ENCODE measurements around the gene STRA6. TPM values are rescaled to one million over a fixed set of nuclear protein-coding genes. Genes with fewer than 3 reads are reported as not detected.

STRA6 gene
- total and polyA plus RNA-seq, 7 donors = 0.05 TPM; not detected in 6

DNA sequence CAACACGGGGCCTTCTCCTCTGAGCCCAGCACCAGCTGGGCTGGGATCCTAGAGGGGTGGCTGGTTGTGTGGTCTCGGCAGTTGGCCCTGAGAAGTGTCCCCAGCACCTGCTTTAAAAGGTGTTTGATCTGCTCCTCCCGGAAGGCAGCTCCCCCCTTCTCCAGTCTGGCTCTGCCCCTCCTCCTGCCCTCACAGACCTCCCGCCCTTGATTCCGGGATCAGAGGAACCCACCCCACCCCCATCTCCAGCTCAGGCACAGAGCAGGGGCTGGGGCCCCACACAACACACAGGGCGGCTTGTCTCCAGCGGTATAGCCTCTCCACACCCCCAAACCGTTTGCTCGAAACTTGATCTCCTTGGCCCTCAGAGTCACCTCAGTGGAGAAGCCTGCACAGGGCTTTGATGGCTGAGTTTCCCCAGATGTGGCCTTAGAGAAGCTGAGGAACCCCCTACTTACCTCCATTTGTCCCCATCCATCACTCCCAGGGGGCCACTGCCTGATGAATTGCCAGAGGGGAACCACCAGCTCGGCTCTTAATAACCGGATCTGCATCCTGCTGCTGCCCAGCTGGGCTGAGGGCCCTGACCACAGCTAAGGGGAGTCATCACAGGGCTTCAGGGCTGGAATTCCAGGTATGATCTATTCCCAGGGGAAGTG is 6.4 kb upstream of the STRA6 start:
- no peaks in the 10 kb centered on the region for H3K27me3 ChIP-seq (ENCODE audit: insufficient read depth in 3 of 3, low read length in 2 of 3)
- H3K9me3 ChIP-seq = no peaks in the 10 kb centered on the region
- no peaks in the 10 kb centered on the region for H3K36me3 ChIP-seq (ENCODE audit: insufficient read depth in 1 of 2, low read depth in 1 of 2)
- TF ChIP-seq, protein P1, sequence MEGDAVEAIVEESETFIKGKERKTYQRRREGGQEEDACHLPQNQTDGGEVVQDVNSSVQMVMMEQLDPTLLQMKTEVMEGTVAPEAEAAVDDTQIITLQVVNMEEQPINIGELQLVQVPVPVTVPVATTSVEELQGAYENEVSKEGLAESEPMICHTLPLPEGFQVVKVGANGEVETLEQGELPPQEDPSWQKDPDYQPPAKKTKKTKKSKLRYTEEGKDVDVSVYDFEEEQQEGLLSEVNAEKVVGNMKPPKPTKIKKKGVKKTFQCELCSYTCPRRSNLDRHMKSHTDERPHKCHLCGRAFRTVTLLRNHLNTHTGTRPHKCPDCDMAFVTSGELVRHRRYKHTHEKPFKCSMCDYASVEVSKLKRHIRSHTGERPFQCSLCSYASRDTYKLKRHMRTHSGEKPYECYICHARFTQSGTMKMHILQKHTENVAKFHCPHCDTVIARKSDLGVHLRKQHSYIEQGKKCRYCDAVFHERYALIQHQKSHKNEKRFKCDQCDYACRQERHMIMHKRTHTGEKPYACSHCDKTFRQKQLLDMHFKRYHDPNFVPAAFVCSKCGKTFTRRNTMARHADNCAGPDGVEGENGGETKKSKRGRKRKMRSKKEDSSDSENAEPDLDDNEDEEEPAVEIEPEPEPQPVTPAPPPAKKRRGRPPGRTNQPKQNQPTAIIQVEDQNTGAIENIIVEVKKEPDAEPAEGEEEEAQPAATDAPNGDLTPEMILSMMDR (IDR thresholded peaks at IDR 0.05) = no peak
- DNase-seq (no peak), ATAC-seq (no peak)
- H3K27ac ChIP-seq = no peak overlapping the region
- WGBS, 3 donors = 33 to 37% (median 34%) methylated on average over 11 of the region's 11 CpGs
- H3K4me1 ChIP-seq = no peaks in the 10 kb centered on the region
- intact Hi-C loops (cut with DNase I) = no loop called here
- H3K4me3 ChIP-seq = no peak overlapping the region

DNA sequence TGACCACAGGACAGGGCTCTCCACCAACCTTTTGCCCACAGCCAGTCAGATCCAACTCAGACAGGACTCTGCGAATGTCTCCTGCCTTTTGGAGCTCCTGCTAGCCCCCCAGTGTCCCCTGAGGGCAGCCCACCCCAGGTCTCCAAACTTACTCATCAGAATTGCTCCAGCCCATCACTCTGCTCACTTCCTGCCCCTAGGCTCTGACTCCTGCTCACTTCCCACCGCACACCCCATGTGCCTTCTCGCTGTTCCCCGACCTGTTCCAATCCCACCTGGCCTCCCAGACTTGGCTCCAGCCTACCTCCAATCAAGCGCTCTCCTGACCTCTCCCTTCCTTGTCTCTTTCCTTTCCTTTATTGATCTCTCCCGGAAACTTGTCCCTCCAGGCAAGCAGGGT is 5.9 kb upstream of the STRA6 start:
- H3K4me3 ChIP-seq = no peak overlapping the region
- 60 to 71% (median 61%) methylated on average over 6 of the region's 6 CpGs for WGBS, 3 donors
- DNase-seq = no peak

GRCh38 chr15:74207652-74208440 is 5.3 kb upstream of the STRA6 start:
- Histone ChIP-seq H3K27me3 (ENCODE audit: insufficient read depth in 3 of 3, low read length in 2 of 3) (peaks cover 0 to 1% (median 0%) of the 10 kb centered on the region in 3 donors), H3K4me3 (no peak overlapping the region), H3K36me3 (ENCODE audit: insufficient read depth in 1 of 2, low read depth in 1 of 2) (no peaks in the 10 kb centered on the region), H3K27ac (no peak overlapping the region), H3K9me3 (no peaks in the 10 kb centered on the region), H3K4me1 (no peaks in the 10 kb centered on the region)
- DNase-seq (no peak), ATAC-seq (no peak)
- TF ChIP-seq, protein P1 (IDR thresholded peaks at IDR 0.05) = no peak
- 61 to 70% (median 67%) methylated on average over 16 of the region's 16 CpGs for WGBS, 3 donors
- intact Hi-C loops (cut with DNase I) = no loop called here

More for the DNA sequence above, 5.9 kb upstream of the STRA6 start:
- no peaks in the 10 kb centered on the region for H3K27me3 ChIP-seq (ENCODE audit: insufficient read depth in 3 of 3, low read length in 2 of 3)
- no peak overlapping the region for H3K27ac ChIP-seq
- intact Hi-C loops (cut with DNase I) = no loop called here
- H3K4me1 ChIP-seq = no peaks in the 10 kb centered on the region
- ATAC-seq = no peak
- no peaks in the 10 kb centered on the region for H3K9me3 ChIP-seq
- TF ChIP-seq, protein P1 (IDR thresholded peaks at IDR 0.05) = no peak
- no peaks in the 10 kb centered on the region for H3K36me3 ChIP-seq (ENCODE audit: insufficient read depth in 1 of 2, low read depth in 1 of 2)

DNA sequence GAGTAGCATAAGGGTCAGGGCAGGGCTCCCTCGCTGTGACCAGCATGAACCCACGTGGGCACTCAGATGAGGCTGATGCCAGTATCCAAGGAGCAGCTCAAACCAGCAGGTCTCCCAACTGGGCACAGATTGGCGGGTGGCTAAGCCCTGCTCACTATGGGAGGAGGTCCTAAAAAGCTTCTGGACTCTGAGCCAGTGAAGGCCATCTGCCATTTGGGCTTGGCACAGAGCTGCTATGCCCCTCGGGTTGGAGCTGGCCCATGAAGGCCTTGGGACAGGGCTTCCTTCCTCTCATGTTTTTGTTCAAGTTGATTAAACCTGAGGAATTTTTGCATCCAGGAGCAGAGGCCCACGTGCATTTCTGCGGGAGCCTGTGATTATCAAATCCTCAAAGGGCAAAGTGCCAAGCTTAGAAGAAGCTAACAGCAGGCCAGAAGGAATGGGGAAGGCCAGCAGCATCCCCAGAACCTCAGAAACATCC is 4.3 kb upstream of the STRA6 start:
- WGBS, 3 donors = 27 to 40% (median 30%) methylated on average over 6 of the region's 6 CpGs
- TF ChIP-seq, protein P1 (IDR thresholded peaks at IDR 0.05) = no peak
- Histone ChIP-seq H3K9me3 (no peaks in the 10 kb centered on the region), H3K36me3 (ENCODE audit: insufficient read depth in 1 of 2, low read depth in 1 of 2) (no peaks in the 10 kb centered on the region), H3K4me1 (no peaks in the 10 kb centered on the region), H3K27me3 (ENCODE audit: insufficient read depth in 3 of 3, low read length in 2 of 3) (peaks cover 0 to 8% (median 1%) of the 10 kb centered on the region in 3 donors), H3K4me3 (no peak overlapping the region), H3K27ac (no peak overlapping the region)
- no peak for ATAC-seq
- DNase-seq = no peak
- intact Hi-C loops (cut with DNase I) = no loop called here
